ENCODE data around the gene PHF1.

PHF1 gene

GRCh38 chr6:33431880-33432541, 21.2 kb downstream of the PHF1 start:
- no peak for DNase-seq (ENCODE audit: low spot score)

GRCh38 chr6:33432546-33432945, 21.7 kb downstream of the PHF1 start:
- no peak for DNase-seq (ENCODE audit: low spot score)

GRCh38 chr6:33433001-33433543, 22.3 kb downstream of the PHF1 start:
- no peak for DNase-seq (ENCODE audit: low spot score)

GRCh38 chr6:33433544-33434191, 22.9 kb downstream of the PHF1 start:
- DNase-seq (ENCODE audit: low spot score) = no peak

- no peak for DNase-seq (ENCODE audit: low spot score)
Observed at GRCh38 chr6:33434961-33435360, 24.1 kb downstream of the PHF1 start.

DNA sequence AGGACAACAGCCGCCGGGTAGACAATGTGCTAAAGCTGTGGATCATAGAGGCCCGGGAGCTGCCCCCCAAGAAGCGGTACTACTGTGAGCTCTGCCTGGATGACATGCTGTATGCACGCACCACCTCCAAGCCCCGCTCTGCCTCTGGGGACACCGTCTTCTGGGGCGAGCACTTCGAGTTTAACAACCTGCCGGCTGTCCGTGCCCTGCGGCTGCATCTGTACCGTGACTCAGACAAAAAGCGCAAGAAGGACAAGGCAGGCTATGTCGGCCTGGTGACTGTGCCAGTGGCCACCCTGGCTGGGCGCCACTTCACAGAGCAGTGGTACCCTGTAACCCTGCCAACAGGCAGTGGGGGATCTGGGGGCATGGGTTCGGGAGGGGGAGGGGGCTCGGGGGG, 26.9 kb downstream of the PHF1 start:
- DNase-seq (ENCODE audit: low spot score) = no peak

GRCh38 chr6:33438978-33439594, 28.3 kb downstream of the PHF1 start:
- no peak for DNase-seq (ENCODE audit: low spot score)

DNA sequence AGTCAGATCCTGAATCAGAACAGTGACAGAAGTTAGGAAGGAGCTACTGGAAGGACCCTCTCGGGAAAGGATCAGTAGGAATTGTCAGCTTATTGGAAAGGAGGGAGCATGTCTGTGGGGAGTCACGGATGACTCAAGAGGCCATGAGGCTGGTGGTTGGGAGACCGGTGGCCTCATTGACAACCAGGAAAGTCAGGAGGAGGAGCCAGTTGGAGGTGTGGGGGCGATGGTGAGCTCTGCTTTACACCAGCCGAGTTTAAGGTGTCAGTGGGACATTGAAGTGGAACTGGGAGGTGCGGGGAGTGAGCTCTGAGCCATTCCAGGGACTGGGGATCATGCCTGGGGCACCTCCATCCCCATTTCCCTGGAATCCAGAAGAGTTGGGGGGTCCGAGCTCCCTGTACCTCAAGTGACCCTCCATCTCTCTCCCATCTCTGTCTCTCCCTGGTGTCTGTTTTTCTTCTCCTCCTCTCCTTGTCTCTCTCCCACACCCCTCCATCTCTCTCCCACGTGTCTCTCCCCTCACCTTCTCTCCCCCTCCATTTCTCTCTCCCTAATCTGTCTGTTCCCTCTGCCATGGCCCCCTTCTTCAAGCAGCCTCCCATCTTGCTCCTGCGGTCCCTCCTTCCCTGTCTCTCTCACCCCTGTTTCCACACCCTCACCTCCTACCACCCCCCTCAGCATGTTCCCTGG, 29.3 kb downstream of the PHF1 start:
- DNase-seq (ENCODE audit: low spot score) = no peak

GRCh38 chr6:33440649-33441309, 30.0 kb downstream of the PHF1 start:
- no peak for DNase-seq (ENCODE audit: low spot score)

GRCh38 chr6:33441457-33441856, 30.6 kb downstream of the PHF1 start:
- no peak for DNase-seq (ENCODE audit: low spot score)

DNA sequence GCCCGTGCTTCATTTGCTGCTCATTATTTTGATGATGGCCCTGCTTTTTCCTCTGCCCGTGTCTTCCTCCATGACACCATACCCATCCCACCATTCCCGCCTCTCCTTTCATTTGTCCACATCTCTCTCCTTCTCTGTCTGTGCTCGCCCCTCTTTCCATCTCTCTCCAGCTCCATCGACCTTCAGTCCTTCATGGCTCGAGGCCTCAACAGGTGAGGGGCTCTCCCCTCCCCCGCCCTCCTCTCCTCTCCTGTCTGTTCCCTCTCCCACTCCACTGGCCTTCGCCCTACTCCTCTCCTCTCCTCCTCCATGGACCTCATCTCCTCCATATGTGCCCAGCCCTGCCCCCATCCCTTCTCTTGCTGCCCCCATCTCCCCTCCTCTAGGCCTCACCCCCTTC, 31.5 kb downstream of the PHF1 start:
- no peak for DNase-seq (ENCODE audit: low spot score)

- no peak for DNase-seq (ENCODE audit: low spot score)
Observed at GRCh38 chr6:33443025-33443424, 32.2 kb downstream of the PHF1 start.

DNA sequence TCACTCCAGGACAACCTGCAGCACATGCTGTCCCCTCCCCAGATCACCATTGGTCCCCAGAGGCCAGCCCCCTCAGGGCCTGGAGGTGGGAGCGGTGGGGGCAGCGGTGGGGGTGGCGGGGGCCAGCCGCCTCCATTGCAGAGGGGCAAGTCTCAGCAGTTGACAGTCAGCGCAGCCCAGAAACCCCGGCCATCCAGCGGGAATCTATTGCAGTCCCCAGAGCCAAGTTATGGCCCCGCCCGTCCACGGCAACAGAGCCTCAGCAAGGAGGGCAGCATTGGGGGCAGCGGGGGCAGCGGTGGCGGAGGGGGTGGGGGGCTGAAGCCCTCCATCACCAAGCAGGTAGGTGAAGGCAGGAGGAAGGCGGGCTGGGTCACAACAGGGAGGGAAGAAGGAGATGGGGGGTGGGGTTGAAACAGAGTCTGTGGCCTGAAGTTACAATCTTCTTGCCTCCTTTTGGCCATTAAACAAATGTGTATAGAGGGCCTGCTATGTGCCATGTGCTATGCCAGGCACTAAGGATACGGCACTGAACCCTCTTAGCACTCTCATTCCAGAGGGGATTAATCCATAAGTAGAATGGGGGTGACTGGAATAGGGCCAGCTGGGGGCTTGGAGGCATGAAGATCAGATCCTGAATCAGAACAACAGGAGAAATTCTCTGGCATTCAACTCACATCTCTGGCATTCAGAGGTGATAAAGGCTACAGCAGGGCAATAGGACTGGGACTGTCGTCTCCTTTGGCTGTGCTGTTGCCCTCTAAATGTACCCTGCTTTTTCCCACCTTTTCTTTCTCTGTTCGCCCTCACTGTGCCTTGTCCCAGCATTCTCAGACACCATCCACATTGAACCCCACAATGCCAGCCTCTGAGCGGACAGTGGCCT, 33.0 kb downstream of the PHF1 start:
- DNase-seq (ENCODE audit: low spot score) = no peak

GRCh38 chr6:33445119-33445603, 34.3 kb downstream of the PHF1 start:
- DNase-seq (ENCODE audit: low spot score) = no peak

- DNase-seq (ENCODE audit: low spot score) = no peak
Observed at GRCh38 chr6:33446356-33446755, 35.5 kb downstream of the PHF1 start.

GRCh38 chr6:33450434-33450833, 39.6 kb downstream of the PHF1 start:
- DNase-seq (ENCODE audit: low spot score) = no peak

DNA sequence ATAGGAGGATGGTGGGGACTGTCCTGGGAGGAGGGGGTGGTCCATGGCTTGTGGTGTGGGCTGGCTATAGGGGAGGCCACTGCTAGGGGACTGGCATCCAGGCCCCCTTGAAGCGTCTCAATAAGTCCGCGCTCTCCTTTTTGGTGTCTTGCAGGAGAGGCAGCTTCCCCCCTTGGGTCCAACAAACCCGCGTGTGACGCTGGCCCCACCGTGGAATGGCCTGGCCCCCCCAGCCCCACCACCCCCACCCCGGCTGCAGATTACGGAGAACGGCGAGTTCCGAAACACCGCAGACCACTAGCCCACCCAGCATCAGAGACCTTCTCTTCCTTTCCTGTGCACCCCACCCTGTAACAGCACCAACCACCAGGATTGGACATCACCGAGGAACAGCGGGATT, 40.8 kb downstream of the PHF1 start:
- DNase-seq (ENCODE audit: low spot score) = no peak

DNA sequence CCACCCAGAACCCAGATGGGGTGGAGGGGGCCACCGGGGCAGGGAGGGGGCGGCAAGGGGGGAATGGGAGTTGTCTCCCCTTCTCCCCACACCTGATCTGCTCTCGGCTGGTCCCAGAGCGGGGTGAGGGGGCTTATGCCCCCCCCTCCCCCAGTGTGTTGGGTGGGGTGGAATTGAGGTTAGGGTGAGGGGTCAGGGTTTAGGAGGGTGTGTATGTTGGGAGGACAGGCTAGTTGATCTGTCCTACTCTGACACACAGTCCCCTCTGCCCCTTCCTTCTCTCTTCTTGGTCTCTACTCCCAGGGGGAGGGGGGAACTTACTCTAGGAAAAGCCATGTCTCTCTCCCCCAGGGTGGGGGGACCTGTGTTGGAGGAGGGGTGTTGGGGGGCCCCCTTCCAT, 41.7 kb downstream of the PHF1 start:
- no peak for DNase-seq (ENCODE audit: low spot score)

DNA sequence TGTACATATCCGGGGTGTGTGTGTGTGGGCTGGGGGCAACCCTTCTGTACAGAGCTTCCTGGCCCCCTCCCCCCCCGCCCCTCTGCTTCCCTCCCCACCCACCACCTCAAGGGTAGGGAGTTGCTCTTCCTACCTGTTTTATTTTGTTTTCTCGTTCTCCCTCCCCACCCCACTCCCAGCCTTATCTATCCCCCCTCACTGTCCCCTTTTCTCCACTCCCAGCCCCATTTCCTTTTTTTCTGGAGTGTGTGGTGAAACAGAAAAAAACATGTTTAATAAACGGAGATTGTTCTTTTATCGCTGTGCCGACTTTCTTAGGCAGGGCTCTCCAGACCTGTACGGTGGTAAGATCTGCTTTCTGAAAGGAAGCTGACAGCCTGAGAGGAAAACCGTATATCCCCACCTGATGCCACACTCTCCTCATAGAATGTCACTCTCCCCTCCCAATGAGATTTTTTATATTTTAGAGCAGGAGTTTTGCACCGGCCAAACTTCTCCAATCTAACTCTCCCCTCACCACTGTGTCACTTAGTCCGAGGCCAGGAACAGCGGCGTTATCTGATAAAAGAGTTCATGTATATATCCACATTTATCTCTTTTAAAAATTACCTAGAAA, 42.7 kb downstream of the PHF1 start:
- DNase-seq (ENCODE audit: low spot score) = no peak

All from COLO829 (cell line).